ENCODE measurements around the gene ZNF26.

GRCh38 chr12:133057446-133057845, 71.3 kb downstream of the ZNF26 start:
- TF ChIP-seq CTCF (IDR thresholded peaks at IDR 0.05), result no peak
- no peak for TF ChIP-seq POLR2A (IDR thresholded peaks at IDR 0.05)
